ENCODE results near the gene ZNF430.

DNA sequence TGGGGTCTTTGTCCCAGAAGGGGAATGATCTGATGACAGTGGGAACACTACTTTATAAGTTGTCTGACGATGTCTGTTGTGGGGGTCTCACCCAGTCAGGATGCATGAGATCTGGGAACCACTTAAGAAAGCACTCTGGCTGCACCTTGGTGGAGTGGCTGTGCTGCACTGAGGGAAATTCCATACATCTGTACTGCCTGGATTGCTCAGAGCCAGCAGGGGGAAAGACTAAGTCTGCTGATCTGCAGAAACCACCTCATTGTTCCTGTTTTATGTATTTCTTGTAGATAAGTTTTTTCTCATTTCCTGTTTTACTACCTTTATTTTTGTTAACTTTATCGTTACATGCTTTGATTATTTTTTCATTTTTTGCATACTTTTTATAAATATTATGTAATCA lies 27.3 kb downstream of the ZNF430 start:
- TF ChIP-seq POLR2AphosphoS5 (IDR thresholded peaks at IDR 0.05), result no peak
- no peak for TF ChIP-seq POLR2A (IDR thresholded peaks at IDR 0.05)

Data from breast epithelium (tissue), 3 donors.